HG03571 (cell line): ENCODE results near the gene FOXL3.

Experiments
- ATAC-seq: cut with Tn5 transposase; IDR thresholded peaks from one replicate; pipeline ENCODE4 v1.9.1; 2021; ENCODE audit not compliant: unreplicated experiment

FOXL3 gene

DNA sequence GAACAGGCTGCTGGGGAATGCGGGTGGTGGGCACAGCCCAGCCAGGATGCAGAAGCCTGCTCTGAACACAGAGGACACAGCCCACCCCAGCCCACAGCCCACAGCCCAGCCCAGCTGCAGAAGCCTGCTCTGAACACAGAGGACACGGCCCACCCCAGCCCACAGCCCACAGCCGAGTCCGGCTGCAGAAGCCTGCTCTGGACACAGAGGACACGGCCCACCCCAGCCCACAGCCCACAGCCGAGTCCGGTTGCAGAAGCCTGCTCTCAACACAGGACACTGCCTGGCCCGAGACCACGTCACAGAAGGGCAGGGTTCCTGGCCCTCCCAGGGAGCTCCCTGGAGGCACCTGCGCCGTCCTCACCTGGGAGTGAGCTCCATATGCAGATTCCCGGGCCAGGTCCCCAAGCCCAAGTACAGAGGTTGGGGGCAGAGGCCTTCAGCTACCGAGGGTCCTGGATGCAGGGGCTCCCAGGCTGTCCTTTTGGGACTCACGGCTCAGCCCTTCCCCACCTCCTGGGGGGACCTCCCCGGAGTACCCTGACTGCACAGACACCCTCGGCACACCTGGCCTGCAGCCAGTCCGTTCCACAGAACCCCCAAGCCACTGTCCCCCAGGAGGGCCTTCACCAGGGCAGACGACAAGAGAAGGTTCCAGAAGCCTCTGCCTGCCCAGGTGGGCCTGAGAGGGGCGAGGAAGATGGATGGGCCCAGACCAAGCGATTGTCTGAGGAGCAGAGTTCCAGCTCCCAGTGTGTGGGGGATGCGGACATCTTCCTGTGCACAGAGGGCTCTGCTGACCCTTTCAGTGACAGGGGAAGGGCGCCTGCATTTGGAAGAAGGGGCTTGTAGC is 23.7 kb upstream of the FOXL3 start:
- no peak for ATAC-seq

DNA sequence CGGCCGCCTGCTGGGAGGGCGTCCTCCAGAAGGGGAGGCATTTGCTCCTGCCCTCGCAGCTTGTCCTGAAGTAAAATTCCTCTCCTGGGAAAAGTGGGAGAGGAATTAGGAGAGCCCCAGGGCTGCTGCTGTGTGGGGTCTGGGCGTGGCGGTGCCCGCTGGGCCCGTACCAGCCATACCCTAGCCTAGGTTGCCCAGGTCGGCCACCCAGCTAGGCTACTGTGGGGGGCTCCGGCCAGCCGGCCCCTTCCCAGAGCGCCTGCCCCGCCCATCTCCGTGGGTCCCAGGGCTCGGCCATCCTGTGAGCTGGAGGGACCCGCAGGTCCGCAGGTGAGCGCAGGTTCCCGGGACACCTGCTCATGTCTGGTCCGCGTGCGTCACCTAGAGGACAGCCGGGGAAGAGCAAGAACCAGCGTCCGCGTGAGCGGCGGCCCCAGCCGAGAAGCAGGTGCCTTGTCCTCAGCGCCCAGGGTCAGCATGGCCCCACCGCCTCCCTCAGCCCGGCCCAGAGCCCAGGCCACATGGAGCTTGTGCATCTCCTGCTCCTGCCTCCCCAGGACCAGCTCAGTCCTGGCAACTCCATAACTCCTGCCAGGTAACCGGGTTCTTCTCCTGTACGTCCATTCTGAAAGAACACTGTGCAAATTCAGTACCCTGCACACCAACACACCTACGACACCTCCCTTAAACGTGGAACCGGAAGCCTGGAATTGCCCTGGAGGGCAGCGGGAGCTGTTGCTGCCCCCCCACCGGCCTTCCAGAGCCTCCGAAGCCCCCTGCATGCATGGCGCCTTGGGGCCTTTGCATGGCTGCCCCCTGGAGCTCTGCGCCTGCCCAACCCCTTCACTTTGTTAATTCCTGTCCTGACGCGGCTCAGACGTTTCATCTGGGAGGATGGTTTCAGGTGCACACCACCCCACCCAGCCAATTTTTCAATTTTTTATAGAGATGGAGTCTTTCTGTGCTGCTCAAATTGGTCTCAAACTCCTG is 22.8 kb upstream of the FOXL3 start:
- ATAC-seq: no peak

DNA sequence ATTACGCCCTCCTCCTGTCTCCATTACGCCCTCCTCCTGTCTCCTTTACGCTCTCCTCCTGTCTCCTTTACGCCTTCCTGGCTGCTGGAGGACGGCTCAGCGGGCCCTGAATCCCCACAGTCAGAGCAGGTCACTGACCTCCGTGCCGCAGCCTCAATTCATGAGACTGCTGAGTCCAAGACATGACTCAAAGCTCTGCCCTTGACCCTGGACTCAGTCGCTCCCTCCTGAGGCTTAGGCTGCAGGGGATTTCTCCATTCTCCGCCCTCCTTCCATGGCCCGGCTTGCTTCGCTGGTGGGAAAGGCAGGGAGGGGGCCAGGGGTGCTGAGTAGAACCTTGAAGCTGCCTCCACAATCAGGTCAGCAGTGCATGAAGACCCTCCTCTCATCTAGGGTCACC is 21.0 kb upstream of the FOXL3 start:
- ATAC-seq: no peak

DNA sequence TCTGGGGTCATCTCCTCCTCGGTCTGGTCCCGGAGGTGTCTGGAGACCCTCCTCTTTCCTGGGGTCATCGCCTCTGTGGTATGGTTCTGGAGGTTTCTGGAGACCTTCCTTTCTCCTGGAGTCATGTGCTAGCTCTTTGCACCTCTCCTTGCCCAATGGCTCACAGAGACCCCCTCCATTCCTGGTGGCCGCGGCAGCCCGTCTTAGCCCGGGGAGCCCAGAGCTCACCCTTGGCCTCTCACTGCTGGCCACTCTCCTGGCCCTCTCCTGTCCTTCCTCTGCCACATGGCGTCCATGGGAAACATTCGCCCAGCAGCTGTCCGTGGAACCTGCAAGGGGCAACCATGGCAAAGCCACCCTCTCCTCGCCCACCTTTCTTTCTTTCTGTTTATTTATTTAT is 20.2 kb upstream of the FOXL3 start:
- ATAC-seq: no peak

DNA sequence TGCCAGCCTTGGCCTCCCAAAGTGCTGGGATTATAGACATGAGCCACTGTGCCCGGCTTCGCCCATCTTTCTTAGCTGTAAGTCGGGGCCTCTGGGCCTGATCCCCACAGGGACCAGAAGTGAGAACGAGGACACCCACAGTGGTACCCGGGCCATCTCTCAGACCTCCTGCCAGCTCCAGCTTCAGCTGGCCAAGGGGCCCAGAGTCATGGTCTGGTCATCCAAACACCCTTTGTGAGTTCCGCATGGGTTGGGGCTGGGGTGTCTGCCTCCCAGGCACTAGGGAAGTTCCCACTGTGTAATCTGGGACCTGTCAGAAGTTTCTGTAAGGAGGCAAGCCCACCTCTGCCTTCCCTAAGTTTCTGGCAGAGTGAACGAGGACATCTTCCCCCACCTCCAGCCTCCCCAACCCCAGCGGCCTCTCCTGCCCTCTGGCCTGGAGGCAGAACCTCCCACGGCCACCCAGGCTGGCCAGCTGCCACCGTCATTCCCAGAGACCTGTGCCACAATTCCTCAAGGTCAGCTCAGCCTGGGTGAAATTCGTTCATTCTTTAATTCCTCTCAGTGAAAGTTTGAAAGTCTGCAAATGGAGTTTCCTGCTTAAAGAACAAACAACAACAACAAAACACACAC is 19.5 kb upstream of the FOXL3 start:
- no peak for ATAC-seq

DNA sequence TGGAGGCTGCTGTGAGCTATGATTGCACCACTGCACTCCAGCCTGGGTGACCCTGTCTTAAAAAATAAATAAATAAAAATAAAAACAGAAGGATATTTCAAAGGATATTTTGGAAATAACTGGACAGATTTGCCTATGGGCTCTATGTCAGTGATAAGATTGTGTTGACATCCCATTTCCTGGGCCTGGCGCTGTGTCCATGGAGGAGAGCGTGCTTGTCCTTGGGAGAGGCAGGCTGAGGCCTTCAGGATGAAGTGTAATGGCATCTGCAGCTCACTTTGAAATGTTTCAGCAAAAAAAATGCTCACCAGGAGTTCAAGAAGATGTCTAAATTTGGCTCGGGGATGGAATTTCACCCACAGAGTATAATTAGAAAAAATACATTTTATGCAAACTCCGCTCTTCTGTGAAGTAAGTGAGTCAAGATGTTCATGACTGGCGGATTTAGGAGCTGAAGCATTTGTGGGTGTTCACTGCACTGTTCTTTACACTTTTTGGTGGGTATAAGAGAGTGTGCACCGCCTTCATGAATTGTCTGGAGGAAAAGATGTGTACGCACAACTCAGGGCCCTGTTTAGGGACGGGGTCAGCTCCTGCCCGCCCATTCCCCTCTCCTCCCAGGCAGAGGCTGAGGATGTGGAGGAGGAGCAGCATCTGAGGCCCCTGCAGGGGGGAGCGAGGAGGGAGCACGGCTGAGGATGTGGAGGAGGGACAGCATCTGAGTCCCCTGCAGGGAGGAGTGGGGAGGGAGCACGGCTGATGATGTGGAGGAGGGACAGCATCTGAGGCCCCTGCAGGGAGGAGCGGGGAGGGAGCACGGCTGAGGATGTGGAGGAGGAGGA is 18.5 kb upstream of the FOXL3 start:
- ATAC-seq: no peak

DNA sequence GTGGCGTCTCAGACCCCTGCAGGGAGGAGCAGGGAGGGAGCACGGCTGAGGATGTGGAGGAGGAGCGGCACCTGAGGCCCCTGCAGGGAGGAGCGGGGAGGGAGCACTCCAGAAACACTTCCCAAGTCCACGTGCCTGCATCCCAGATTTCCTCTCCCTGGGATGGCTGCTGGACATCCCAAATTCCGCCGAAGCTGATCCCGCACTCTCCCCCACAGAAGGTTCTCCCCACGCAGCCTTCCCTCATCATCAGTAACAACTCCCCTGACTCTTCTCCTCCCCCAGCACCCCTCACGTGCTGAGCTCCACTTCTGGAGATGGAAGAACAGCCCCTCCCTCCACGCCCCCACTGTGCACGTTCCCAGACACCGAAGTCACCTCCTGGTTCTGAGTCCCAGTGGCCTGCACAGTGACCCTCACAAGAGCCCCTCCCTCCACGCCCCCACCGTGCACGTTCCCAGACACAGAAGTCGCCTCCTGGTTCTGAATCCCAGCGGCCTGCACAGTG is 17.8 kb upstream of the FOXL3 start:
- ATAC-seq: no peak

DNA sequence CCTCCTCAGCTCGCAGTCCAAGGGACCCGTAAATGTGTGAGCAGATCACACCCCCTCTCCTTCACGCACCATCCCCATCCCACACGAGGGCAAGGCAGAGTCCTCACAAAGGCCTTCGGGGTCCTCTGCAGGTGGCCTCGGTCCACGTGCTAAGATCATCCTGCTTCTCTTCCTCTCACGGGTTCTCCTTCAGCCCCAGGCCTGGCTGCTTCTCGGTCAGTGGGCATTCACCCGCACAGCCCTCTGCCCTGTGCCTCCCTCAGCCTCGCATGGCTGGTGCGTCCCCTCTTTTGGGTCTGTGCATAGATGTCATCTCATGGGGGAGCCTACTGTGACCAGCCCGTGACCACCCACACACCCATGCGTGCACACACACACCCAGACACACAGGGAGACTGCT is 17.3 kb upstream of the FOXL3 start:
- ATAC-seq: no peak

DNA sequence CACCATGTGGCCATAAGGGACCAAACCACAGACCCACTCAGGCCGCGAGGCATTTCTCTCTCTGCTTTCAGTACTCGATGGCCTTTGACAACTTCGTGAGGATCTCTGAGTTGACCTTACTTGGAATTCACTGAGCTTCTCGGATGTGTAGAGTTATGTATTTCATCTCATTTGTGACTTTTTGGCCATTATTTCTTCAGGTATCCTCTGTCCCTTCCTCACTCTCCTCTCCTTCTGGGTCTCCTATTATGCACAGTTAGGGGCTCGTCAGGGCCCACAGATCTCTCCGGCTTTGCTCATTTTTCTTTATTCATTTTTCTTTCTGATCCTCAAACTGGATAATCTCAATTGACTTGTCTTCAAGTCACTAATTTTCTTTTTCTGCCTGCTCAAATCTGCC is 16.6 kb upstream of the FOXL3 start:
- ATAC-seq: no peak

DNA sequence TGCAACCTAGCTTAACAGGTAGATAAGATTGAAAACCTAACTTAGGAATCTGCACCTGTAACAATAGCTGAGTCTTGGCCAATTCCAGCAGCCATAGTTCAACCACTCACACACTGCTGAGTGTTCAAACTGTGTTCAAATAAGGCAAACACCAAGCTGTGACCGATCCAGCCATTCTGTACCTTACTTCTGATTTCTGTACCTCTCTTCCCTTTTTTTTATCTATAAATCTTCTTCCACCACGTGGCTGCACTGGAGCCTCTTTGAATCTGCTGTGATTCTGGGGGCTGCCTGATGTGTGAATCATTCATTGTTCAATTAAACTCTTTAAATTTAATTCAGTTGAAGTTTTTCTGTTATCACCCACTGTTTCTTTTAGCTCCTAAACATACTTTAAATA is 15.7 kb upstream of the FOXL3 start:
- no peak for ATAC-seq

DNA sequence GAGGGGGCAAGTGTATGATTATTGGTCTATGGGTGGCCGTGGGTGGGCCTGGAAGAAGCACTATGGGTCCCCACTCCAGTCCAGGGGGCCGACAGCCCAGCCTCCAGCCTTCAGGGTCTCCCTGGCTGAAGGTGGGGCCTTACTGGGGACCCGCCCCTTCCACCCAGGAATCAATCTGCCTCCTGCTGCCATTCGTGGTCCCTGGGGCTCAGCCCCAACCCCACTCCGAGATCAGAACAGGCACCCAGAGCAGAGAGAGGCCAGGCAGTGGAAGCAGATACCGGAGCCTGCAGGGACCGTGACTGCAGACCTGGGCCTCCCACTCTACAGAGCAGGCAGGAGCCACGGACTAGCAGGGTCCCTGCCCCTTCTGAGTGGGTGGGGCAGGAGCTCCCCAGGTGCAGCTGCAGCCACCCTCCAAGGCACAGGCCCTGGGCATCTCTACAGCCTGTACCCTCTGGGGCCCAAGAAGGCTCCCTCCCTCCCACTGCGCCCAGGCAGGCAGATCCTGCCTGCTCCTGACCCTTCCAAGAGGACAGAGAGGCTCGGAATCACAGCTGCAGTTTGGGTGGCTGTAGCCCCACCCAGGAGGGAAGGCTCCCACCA is 13.6 kb upstream of the FOXL3 start:
- no peak for ATAC-seq

DNA sequence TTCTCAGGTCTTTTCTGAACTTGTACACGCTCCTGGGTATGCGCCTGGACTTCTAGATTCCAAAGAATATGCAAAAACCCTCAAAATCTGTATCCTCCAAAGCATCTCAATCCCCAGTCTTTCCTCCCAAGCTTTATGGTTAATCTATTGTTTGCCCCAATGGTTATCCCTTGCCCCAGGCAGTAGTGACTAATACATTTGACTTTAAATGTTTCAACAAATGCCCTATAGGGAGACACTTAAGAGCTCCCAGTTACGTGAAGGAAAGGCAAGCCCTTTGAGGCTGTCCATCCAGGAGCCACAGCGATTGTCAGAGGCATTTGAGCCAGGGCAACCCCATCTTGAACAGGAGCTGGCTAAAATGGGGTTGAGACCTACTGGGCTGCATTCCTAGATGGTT is 12.7 kb upstream of the FOXL3 start:
- no peak for ATAC-seq

DNA sequence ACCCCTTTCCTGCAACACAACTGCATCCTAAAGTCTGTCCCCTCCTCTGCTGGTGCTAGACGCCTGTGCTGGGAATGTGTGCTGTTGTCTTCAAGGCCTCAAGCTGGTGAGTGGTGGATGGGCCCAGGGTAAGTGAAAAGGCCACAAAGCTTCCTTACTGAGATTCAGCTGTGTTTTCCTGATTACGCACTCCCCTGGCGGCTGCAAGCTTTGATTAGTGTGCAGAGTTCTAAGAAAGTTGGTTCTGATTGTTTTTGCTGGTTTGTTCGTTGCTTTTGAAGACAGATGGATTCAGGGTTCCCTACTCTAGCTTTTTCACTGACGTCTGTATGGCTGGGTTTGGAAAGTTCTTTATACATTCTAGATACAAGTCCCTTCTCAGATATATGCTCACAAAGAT is 11.9 kb upstream of the FOXL3 start:
- ATAC-seq: no peak

DNA sequence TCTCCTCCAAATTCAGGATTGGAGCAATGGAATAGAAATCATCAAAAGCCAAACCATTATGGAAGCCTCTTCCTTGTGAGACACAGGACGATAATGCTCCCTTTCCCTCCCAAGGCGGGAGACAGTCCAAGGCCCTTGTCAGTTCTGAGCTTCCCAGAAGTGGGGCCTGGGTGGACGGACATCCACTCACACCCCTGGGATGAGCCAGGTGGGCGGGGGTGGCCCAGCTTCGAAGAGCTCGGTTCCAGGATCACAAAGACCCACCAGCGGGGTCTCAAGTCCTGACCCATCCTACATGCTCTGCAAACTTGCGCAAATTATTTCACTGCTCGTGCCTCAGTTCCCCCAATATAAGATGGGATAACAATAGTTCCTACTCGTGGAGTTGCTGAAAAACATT is 10.1 kb upstream of the FOXL3 start:
- ATAC-seq: no peak

DNA sequence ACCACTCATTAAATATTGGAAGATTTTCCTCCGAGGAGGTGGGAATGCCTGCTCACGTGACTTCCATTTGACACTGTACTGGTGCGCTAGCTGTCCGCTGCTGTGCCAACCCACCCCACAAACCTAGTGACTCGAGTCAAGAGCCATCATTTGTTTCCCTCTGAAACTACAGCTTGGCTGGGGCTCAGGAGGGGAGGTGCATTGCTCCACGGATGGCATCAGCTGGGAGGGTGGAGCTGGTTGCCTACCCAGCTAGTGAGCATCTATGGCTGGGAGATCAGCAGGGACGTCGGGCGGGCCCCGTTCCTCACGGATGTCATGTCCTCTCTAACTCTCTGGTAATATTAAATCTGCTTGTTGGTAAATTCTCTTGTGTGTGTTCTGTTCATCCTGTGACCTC is 9.5 kb upstream of the FOXL3 start:
- ATAC-seq: no peak

DNA sequence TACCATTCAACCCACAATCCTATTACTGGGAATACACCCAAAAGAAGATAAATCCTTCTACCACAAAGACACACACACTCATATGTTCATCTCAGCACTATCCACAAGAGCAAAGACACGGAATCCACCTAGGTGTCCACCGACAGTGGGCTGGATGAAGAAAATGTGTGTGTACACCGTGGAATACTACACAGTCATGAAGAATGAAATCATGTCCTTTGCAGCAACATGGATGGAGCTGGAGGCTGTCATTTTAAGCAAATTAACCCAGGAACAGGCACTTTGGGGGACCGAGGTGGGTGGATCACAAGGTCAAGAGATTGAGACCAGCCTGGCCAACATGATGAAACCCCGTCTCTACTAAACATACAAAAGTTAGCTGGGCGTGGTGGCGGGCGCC is 8.3 kb upstream of the FOXL3 start:
- ATAC-seq: no peak

DNA sequence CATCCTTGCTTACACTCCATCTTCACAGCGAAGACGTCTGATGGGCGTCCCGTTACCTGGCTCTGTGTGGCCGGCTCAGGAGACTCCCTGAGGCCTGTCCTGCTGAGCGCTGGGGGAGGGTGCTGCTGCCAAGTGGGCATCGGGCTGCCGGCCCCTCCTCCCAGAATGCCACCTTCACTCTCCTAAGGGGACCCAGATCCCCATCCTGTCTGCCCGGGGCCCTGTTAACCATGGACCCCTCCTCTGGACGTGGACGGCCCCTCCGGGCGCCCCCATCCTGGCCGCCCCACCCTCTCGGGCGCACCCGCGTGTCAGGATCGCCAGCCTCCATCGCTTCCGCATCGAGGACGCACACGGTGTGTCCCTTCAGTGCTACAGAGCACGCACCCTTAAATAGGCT is 7.3 kb upstream of the FOXL3 start:
- ATAC-seq: no peak

DNA sequence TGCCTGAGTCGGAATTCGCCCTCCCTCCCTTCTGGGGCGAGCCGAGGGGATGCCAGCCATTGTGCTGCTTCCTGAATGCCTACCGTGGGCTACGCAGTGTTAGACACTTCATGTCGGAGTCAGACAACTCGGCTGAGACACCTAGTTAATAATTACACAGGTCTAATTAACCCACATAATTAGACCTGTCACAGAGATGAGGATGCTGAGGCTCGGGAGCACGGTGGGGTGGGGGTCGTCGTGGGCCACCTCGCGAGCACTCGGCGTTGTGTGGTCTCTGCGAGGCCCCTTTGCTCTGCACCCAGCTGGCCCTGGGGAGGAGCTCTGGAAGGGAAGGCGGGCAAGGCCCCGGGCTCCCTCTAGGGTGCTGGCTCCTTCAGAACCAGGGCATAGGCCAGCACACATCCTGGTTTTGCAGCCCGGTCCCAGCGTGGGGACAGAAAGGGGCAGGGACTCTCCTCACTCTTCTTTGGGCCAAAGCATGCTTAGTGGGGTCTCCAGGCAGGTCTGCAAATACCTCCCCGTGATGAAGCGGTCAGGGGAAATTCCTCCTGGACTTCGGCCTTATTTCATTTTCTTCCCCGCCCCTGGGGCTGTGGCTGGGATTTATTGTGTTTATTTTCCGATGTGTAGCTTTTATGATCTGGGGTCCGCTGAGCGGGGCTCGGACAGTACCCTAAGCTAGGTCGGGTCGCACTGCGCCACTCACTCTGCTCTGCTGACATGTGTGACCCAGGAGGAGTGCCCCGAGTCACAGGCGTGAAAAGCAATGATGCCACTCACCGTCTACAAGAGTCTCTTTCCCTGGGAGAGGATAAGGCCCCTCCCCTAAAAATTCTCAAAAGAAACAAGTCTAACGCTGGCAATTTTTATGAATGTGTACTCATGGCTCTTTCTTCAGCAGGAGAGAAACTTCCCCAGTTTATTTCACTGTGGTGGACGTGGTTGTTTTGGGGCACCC is 4.9 kb upstream of the FOXL3 start:
- no peak for ATAC-seq

DNA sequence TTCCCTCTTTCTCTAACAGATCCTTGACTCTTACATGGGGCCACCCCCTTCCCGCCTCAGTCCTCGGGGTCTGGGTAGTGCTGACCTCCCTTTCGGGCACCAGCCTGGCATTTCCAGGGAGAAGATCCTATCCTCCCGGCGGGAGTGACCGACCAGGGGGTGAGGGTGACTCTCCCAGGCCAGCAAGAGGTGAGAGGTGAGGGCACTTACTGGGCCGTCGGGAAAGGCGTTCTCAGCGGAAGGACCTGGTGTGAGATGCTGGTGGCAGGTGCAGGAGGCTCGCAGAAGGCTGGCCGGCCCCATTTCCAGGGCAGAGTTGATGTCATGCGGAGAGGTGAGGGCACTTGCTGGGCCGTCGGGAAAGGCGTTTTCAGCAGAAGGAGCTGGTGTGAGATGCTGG is 4.2 kb upstream of the FOXL3 start:
- no peak for ATAC-seq
